K562 (cell line): ENCODE results near the gene SHISA8. TPM values are rescaled to one million over a fixed set of nuclear protein-coding genes. Genes with fewer than 3 reads are reported as not detected.

Experiments
- ATAC-seq: fragments of 200-7000 bp; cut with Tn5 transposase; 3 replicates; pipeline ENCODE4 v1.9.1; 2020; ENCODE audit warnings: moderate library complexity
- BruUV-seq: library from RNA; stranded (reverse); fragments of 400-500 nt; replicated peaks from 2 replicates; lab custom pipeline; 2021; lab: Mats Ljungman, UMichigan
- CTCF ChIA-PET: fragments of 300-600 bp; formaldehyde crosslinking; extraction: SDS; loops from one replicate; lab custom pipeline; 2021; ENCODE audit warnings: low intra/inter-chr PET ratio; lab: Yijun Ruan, JAX
- POLR2A ChIA-PET: fragments of 300-600, 350-650 bp; sonication (Branson Sonifier 250); formaldehyde crosslinking; extraction: SDS; loops from one replicate; lab custom pipeline; 2021; ENCODE audit warnings: antibody characterized with exemption, inconsistent platforms; lab: Yijun Ruan, JAX
- DNase-seq, 4 experiments: peaks; one replicate each; pipeline versions ENCODE4 v3.0.0 to v3.0.0-alpha.2; 2011 to 2018; ENCODE audit warnings: low spot score in 3 of 4, mixed read lengths in 3 of 4; ENCODE audit errors: extremely low read depth in 1 of 4
- FAIRE-seq: peaks from 2 replicates; lab custom pipeline; 2011; peaks lifted over from hg19 to GRCh38; lab: Jason Lieb, UNC
- H2AFZ ChIP-seq: 2 replicates; pipeline ENCODE4 v1.6.0; 2011; ENCODE audit warnings: low read depth, low read length, control low read depth, inconsistent platforms
- H3K27ac ChIP-seq: fragments of 200-600 bp; 3 replicates; pipeline ENCODE4 v1.8.0; 2011; ENCODE audit warnings: low read depth, mild to moderate bottlenecking, control low read depth, inconsistent platforms, low read length, moderate library complexity, mixed read lengths; ENCODE audit errors: extremely low read depth
- H3K27me3 ChIP-seq, 2 experiments: fragments of 300-600 bp in 1 of 2; 2 replicates in 1 of 2; 3 replicates in 1 of 2; pipeline versions ENCODE4 v1.6.0 to v1.8.0; 2011; ENCODE audit warnings: inconsistent platforms in 2 of 2, low read length in 2 of 2, mild to moderate bottlenecking in 1 of 2, mixed read lengths in 1 of 2, moderate library complexity in 1 of 2; ENCODE audit not compliant: control insufficient read depth in 2 of 2, insufficient read depth in 2 of 2
- H3K36me3 ChIP-seq: fragments of 300-600 bp; 3 replicates; pipeline ENCODE4 v1.8.0; 2011; ENCODE audit warnings: mild to moderate bottlenecking, low read length, inconsistent platforms; ENCODE audit not compliant: control insufficient read depth, insufficient read depth
- H3K4me1 ChIP-seq, 2 experiments: fragments of 200-600 bp in 1 of 2; replicated peaks in 1 of 2; 2 replicates in 1 of 2; 3 replicates in 1 of 2; pipeline versions ENCODE4 v1.5.1 to v1.8.0; 2011; ENCODE audit warnings: inconsistent platforms in 2 of 2, low read length in 2 of 2, mild to moderate bottlenecking in 1 of 2, mixed read lengths in 1 of 2, moderate library complexity in 1 of 2; ENCODE audit not compliant: control insufficient read depth in 2 of 2, insufficient read depth in 2 of 2
- H3K4me2 ChIP-seq: 2 replicates; pipeline ENCODE4 v1.6.1; 2011; ENCODE audit warnings: low read length, control low read depth, inconsistent platforms, mixed read lengths; ENCODE audit not compliant: insufficient read depth
- H3K4me3 ChIP-seq: fragments of 200-600 bp; sonication (generic), shearing (Covaris generic); 2 replicates; pipeline ENCODE4 v1.5.1; 2016; ENCODE audit warnings: control low read depth, inconsistent platforms
- H3K79me2 ChIP-seq: fragments of 200-600 bp; 3 replicates; pipeline ENCODE4 v1.8.0; 2011; ENCODE audit warnings: low read length, inconsistent platforms; ENCODE audit not compliant: control insufficient read depth, insufficient read depth
- H3K9ac ChIP-seq, 2 experiments: 2 replicates each; pipeline versions ENCODE4 v1.6.0 to v1.6.1; 2011; ENCODE audit warnings: low read depth in 2 of 2, low read length in 2 of 2, control low read depth in 1 of 2, inconsistent platforms in 1 of 2, mild to moderate bottlenecking in 1 of 2, mixed read lengths in 1 of 2; ENCODE audit not compliant: insufficient read depth in 1 of 2
- H3K9me1 ChIP-seq: one replicate; pipeline ENCODE4 v1.6.0; 2011; ENCODE audit warnings: inconsistent platforms, mild to moderate bottlenecking, low read length, moderate library complexity; ENCODE audit not compliant: control insufficient read depth, insufficient read depth
- H3K9me3 ChIP-seq: replicated peaks from 2 replicates; pipeline ENCODE4 v1.5.1; 2011; ENCODE audit warnings: low read depth, low read length, inconsistent platforms; ENCODE audit not compliant: control insufficient read depth, insufficient read depth
- H4K20me1 ChIP-seq: replicated peaks from 2 replicates; pipeline ENCODE4 v1.6.1; 2011; ENCODE audit warnings: low read length, inconsistent platforms, mixed read lengths; ENCODE audit not compliant: control insufficient read depth, insufficient read depth
- CAMTA2 ChIP-seq: fragments of 250-450 bp; sonication (Bioruptor Pico); conservative IDR thresholded peaks from 2 replicates; pipeline ENCODE4 v1.5.1; 2022
- CCNT2 ChIP-seq: IDR thresholded peaks from 2 replicates; pipeline ENCODE4 v1.6.1; 2011; ENCODE audit warnings: borderline replicate concordance, low read depth, mild to moderate bottlenecking, moderate library complexity, mixed read lengths, low read length; ENCODE audit not compliant: insufficient read length; ENCODE audit errors: extremely low read depth
- CHCHD3 ChIP-seq: fragments of 250-450 bp; sonication (Bioruptor Pico); IDR thresholded peaks from 2 replicates; pipeline ENCODE4 v2.1.2; 2022; ENCODE audit warnings: mild to moderate bottlenecking
- FOXA3 ChIP-seq, 2 experiments: fragments of 450-650 bp in 1 of 2; sonication (generic) in 1 of 2; formaldehyde crosslinking; IDR thresholded peaks in 1 of 2; conservative IDR thresholded peaks in 1 of 2; 2 replicates each; pipeline versions ENCODE4 v1.4.0 to v1.8.0; 2020 to 2022; ENCODE audit warnings: mild to moderate bottlenecking in 2 of 2, missing genetic modification reagents in 1 of 2
- FOXK2 ChIP-seq, 2 experiments: fragments of 450-650 bp; IDR thresholded peaks in 1 of 2; conservative IDR thresholded peaks in 1 of 2; 2 replicates each; pipeline ENCODE4 v1.6.1; 2016; ENCODE audit warnings: low read depth in 2 of 2, mild to moderate bottlenecking in 1 of 2
- MAX ChIP-seq: sonication (generic); formaldehyde crosslinking; IDR thresholded peaks from 2 replicates; pipeline ENCODE4 v1.9.0; 2022; ENCODE audit warnings: mild to moderate bottlenecking, missing genetic modification reagents
- MBD1 ChIP-seq: fragments of 250-450 bp; sonication (Bioruptor Pico); IDR thresholded peaks from 2 replicates; pipeline ENCODE4 v1.8.0; 2022; ENCODE audit warnings: inconsistent platforms
- OTX1 ChIP-seq: fragments of 450-650 bp; formaldehyde crosslinking; IDR thresholded peaks from 2 replicates; pipeline ENCODE4 v1.4.0; 2022; ENCODE audit warnings: mild to moderate bottlenecking
- SRSF3 ChIP-seq: fragments of 200-400 bp; formaldehyde crosslinking; IDR thresholded peaks from 2 replicates; pipeline ENCODE4 v1.6.1; 2016; ENCODE audit warnings: mild to moderate bottlenecking, low read length, moderate library complexity; ENCODE audit not compliant: insufficient read depth
- USF1 ChIP-seq: sonication (generic); formaldehyde crosslinking; IDR thresholded peaks from 2 replicates; pipeline ENCODE4 v1.9.0; 2022; ENCODE audit warnings: mild to moderate bottlenecking, missing genetic modification reagents
- ZFP30 ChIP-seq: fragments of 250-450 bp; sonication (Bioruptor Pico); IDR thresholded peaks from 2 replicates; pipeline ENCODE4 v1.8.0; 2022; ENCODE audit warnings: moderate library complexity, mild to moderate bottlenecking, inconsistent platforms, borderline replicate concordance
- ZFX ChIP-seq: sonication (generic); formaldehyde crosslinking; IDR thresholded peaks from 2 replicates; pipeline ENCODE4 v1.8.0; 2022; ENCODE audit warnings: mild to moderate bottlenecking, missing genetic modification reagents, moderate library complexity
- ZNF512 ChIP-seq: IDR thresholded peaks from 2 replicates; pipeline ENCODE4 v1.6.1; 2016; ENCODE audit warnings: missing genetic modification characterization, missing compliant biosample characterization
- ZNF707 ChIP-seq: fragments of 250-450 bp; sonication (Bioruptor Pico); conservative IDR thresholded peaks from 2 replicates; pipeline ENCODE4 v1.8.0; 2022; ENCODE audit warnings: inconsistent platforms, mild to moderate bottlenecking, moderate library complexity
- ZNF76 ChIP-seq: fragments of 250-450 bp; sonication (Bioruptor Pico); IDR thresholded peaks from 2 replicates; pipeline ENCODE4 v1.4.0; 2020; ENCODE audit warnings: mild to moderate bottlenecking, moderate library complexity, borderline replicate concordance
- WGBS: fragments of 100-300 bp; shearing (Covaris generic); methylation state at CpG from one replicate; pipeline ENCODE4 v1.1.6; 2016; ENCODE audit warnings: low coverage, mixed read lengths; ENCODE audit not compliant: insufficient coverage; ENCODE audit errors: missing lambda C conversion rate; 5-methylcytosine and 5-hydroxymethylcytosine counted together
- in situ Hi-C: fragments of 300-500 bp; cut with MboI; formaldehyde crosslinking; loops from 4 replicates; pipeline ENCODE4 v1.15.0; 2018; ENCODE audit warnings: inconsistent platforms, mixed read lengths
- intact Hi-C: fragments of 100-400 bp; cut with micrococcal nuclease; formaldehyde crosslinking; loops from 2 replicates; pipeline ENCODE4 v1.14.2; 2022
- polyA plus RNA-seq, 8 experiments: library from polyadenylated mRNA; depleted of rRNA in 4 of 8; stranded (reverse) in 5 of 8; unstranded in 3 of 8; fragments of >200 nt; fragmentation: Nextera tagmentation in 2 of 8; fragmentation: Illumina TruSeq in 1 of 8; extraction: Ambion mirVana in 2 of 8; extraction: Trizol in 1 of 8; gene quantifications; 2 replicates each; pipeline versions ENCODE4 v1.2.1 to v1.2.3, GENCODE V29; 2011 to 2014; ENCODE audit warnings: inconsistent platforms in 1 of 8, missing spikeins in 1 of 8
- total RNA-seq, 7 experiments: library from RNA; depleted of rRNA in 6 of 7; stranded (reverse); fragments of >200 nt in 6 of 7; fragmentation: Illumina TruSeq in 2 of 7; extraction: Trizol in 2 of 7; gene quantifications; 2 replicates each; pipeline versions ENCODE4 v1.2.1 to v1.2.3, GENCODE V29; 2011 to 2021; ENCODE audit warnings: low replicate concordance in 1 of 7

SHISA8 gene
- total and polyA plus RNA-seq, 9 of the 15 experiments (the other 6 are each of a cell fraction or from before 2014, with no cell fraction given): 0.07 to 3.3 (median 1.1) TPM; not detected in 4

GRCh38 chr22:41939981-41940831 is 25.3 kb upstream of the SHISA8 start:
- Histone ChIP-seq H3K9ac (no peak overlapping the region), H3K4me3 (no peak overlapping the region), H3K4me2 (no peak overlapping the region), H3K79me2 (peaks cover 15% of the 10 kb centered on the region), H4K20me1 (peaks cover 15% of the 10 kb centered on the region; the same call in 1 of the 2 replicates), H3K27me3 (no peaks in the 10 kb centered on the region), H3K27ac (peak overlapping the region; percentile 30; the same call in 2 of the 3 replicates), H3K4me1 (peaks cover 0 to 19% of the 10 kb centered on the region in 2 experiments; a peak in 2 of 5 replicates), H3K36me3 (peaks cover 70% of the 10 kb centered on the region), H3K9me3 (no peaks in the 10 kb centered on the region), H2AFZ (no peak overlapping the region), H3K9me1 (no peaks in the 10 kb centered on the region)
- ChIA-PET CTCF (interaction anchor here (1.1 to 3.5 kb wide), 4 partner anchors 117 to 274 kb away, joined by 3 to 29 read pairs (median 14); no protein-coding TSS in a partner anchor), POLR2A (interaction anchor here (0.9 kb wide), 1 partner anchor 150 kb away, joined by 5 read pairs; the partner anchor contains the start of gene NDUFA6)
- ATAC-seq: peak; percentile 40
- intact Hi-C loops (loop anchor here (5.0 kb wide), 1 partner anchor 118 kb away; no protein-coding TSS in a partner anchor), in situ Hi-C loops (loop anchor here (5.0 kb wide), 1 partner anchor 243 kb away; the partner anchor contains the start of gene MEI1)
- FAIRE-seq: no peak
- 57% methylated on average over 10 of the region's 13 CpGs for WGBS
- DNase-seq: peak in 2 of 4 experiments; percentile 33 to 43
- BruUV-seq: no TSS peak
- TF ChIP-seq ZFX (peak; percentile 34; the same call in 1 of the 2 replicates), CCNT2 (no peak), FOXK2 (conservative IDR thresholded peaks at IDR 0.05 in 1 of 2, IDR thresholded peaks at IDR 0.05 in 1 of 2; ENCODE audit: low read depth in 2 of 2) (0 out of 4 replicates have a peak, but pooled peaks of 1 of the 2 experiments have one; percentile 28), SRSF3 (no peak), ZNF76 (CRISPR knock-in tag) (no peak), ZNF707 (CRISPR knock-in tag) (no peak), USF1 (CRISPR knock-in tag) (peak; percentile 27), MAX (CRISPR knock-in tag) (0 out of 2 replicates have a peak, but pooled peaks have one; percentile 41), MBD1 (no peak), CAMTA2 (CRISPR knock-in tag) (no peak), ZFP30 (CRISPR knock-in tag) (no peak), OTX1 (CRISPR knock-in tag) (no peak), FOXA3 (CRISPR knock-in tag; conservative IDR thresholded peaks at IDR 0.05 in 1 of 2, IDR thresholded peaks at IDR 0.05 in 1 of 2) (peak in 1 of 2 experiments; percentile 37; a peak in 1 of 4 replicates), ZNF512 (tag) (peak; percentile 49; the same call in 1 of the 2 replicates), CHCHD3 (CRISPR knock-in tag) (no peak)
